ENCODE measurements around the gene AMOTL2.

Gene AMOTL2

GRCh38 chr3:134336587-134336986 is 37.7 kb downstream of the AMOTL2 start:
- peak; percentile 69 for DNase-seq (ENCODE audit: low read depth, low spot score)

- DNase-seq (ENCODE audit: low read depth, low spot score), result no peak
Observed at GRCh38 chr3:134334901-134335280, 39.4 kb downstream of the AMOTL2 start.

DNA sequence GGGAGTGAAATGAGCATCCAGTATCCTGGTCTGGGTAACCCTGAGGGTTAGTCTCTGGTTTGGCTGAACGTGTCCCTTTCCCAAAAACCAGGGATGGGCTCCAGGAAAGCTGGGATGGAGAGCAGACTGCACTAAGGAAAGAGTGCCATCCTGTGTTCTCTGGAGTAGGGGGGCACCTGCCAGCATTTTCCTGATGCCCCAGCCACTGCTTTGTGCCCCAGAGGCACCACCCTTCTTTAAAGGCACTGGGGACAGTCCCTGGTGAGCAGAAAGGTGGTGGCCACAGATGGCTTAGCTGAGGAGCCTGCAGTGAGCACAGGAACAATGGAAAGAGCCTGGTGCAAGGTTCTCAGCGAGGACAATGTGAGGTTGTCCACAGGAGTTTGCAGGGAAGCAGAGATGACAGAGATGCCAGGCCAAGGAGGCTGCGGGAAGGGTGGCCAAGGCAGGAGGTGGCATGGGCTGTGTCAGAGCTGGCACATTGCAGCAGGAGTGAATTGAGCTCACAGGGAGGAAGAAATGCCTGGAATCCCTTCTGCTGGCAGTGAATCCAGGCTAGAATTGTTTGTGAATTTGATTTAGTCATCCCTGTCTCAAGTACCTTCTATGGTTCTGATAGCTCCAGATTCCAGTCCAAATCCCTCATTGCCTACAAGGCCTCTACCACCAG is 39.9 kb downstream of the AMOTL2 start:
- peak; percentile 74 for DNase-seq (ENCODE audit: low read depth, low spot score)

GRCh38 chr3:134333522-134334181 is 40.6 kb downstream of the AMOTL2 start:
- DNase-seq (ENCODE audit: low read depth, low spot score), result peak; percentile 82

DNA sequence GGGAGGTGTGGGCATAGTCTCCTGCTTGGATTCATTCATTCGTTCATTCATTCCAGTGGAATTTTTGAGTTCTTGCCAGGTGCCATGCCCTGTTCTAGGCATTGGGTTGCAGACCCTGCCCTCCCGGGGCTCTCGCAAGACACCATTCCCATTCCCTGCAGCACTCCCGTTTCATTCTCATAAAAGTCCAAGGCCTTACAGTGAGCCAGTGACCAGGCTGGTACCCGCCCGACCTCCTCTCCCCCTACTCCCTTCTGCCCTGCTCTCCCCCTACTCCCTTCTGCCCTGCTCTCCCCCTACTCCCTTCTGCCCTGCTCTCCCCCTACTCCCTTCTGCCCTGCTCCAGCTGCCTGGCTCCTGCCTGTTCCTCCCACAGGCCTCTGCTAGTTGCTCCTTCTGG is 41.9 kb downstream of the AMOTL2 start:
- peak; percentile 14 for DNase-seq (ENCODE audit: low read depth, low spot score)

DNA sequence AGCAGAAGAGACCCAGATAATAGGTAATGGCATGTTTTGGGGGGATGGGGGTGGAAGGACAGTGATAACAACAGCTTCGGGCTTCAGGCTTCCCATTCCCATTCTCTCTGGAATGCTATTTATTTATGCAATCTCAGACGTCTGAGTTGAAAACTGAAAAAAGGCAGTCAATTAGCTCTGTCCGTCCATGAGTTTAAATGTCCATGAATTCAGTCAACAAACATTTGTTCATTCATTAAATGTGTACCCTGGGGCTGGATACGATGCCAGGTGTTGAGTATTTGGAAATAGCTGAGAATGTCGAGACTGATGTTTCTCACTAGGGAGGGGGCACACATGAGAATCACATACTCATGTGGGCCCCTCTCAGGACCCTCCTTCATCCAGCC is 42.4 kb downstream of the AMOTL2 start:
- DNase-seq (ENCODE audit: low read depth, low spot score), result no peak

GRCh38 chr3:134330883-134331810 is 43.1 kb downstream of the AMOTL2 start:
- peak; percentile 75 for DNase-seq (ENCODE audit: low read depth, low spot score)

GRCh38 chr3:134328846-134329245 is 45.4 kb downstream of the AMOTL2 start:
- no peak for DNase-seq (ENCODE audit: low read depth, low spot score)

GRCh38 chr3:134328147-134328591 is 46.1 kb downstream of the AMOTL2 start:
- DNase-seq (ENCODE audit: low read depth, low spot score), result peak; percentile 95

GRCh38 chr3:134327594-134327975 is 46.7 kb downstream of the AMOTL2 start:
- DNase-seq (ENCODE audit: low read depth, low spot score), result peak; percentile 71

- peak; percentile 96 for DNase-seq (ENCODE audit: low read depth, low spot score)
Observed at GRCh38 chr3:134326760-134327593, 47.3 kb downstream of the AMOTL2 start.

DNA sequence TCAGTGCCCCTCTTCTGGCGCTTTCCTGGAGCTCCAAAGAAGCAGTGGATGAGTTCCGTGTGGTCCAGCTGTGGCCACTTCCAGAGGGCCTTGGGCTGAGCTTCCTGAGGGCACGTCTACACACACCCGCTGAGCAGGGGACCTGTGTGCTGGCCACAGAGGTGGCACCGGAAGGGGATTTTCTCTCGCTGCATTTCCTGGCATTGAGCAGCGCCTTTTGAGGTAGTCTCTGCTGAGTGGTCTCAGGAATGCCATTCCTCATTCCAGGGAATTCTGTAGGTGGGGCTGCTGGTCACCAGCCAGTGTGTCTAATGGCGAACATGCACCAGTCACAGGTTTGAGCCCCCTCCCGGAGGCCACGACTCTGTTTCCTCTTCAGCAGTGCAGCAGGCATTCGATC is 48.1 kb downstream of the AMOTL2 start:
- DNase-seq (ENCODE audit: low read depth, low spot score), result peak; percentile 58

DNA sequence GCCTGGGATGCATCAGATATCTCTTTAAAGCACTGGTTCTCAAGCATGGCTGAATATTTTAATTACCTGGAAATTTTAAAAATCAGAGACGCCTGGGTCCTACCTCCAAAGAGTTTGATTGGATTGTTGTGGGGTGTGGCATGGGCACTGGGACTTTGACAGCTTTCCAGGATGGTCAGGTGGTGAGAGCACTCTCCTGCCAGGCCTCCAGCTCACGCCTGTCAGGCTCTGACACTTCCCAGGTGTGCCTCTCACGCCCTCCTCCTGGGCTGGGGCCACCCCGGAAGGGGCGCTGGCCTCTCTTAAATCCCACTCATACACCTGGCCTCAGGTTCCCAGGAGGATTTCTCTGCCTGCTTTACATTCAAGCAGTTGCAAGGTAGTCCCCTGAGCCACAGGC is 48.5 kb downstream of the AMOTL2 start:
- no peak for DNase-seq (ENCODE audit: low read depth, low spot score)

- peak; percentile 44 for DNase-seq (ENCODE audit: low read depth, low spot score)
Observed at GRCh38 chr3:134325061-134325705, 49.1 kb downstream of the AMOTL2 start.

- DNase-seq (ENCODE audit: low read depth, low spot score), result no peak
Observed at GRCh38 chr3:134323966-134324962, 50.0 kb downstream of the AMOTL2 start.

GRCh38 chr3:134322286-134322685 is 52.0 kb downstream of the AMOTL2 start:
- no peak for DNase-seq (ENCODE audit: low read depth, low spot score)

- peak; percentile 69 for DNase-seq (ENCODE audit: low read depth, low spot score)
Observed at GRCh38 chr3:134320749-134321148, 53.5 kb downstream of the AMOTL2 start.

- no peak for DNase-seq (ENCODE audit: low read depth, low spot score)
Observed at GRCh38 chr3:134319931-134320330, 54.3 kb downstream of the AMOTL2 start.

GRCh38 chr3:134318166-134318565 is 56.1 kb downstream of the AMOTL2 start:
- DNase-seq (ENCODE audit: low read depth, low spot score), result no peak
